ENCODE measurements around the gene KRT40. TPM values are rescaled to one million over a fixed set of nuclear protein-coding genes. Genes with fewer than 3 reads are reported as not detected.

Gene KRT40
- total and polyA plus RNA-seq, 10 of the 15 experiments (the other 5 are each of a cell fraction or from before 2014, with no cell fraction given) = not detected

- TF ChIP-seq BCL3 (IDR thresholded peaks at IDR 0.05; ENCODE audit: borderline replicate concordance, insufficient read depth, low read depth, low read length, poor library complexity, severe bottlenecking) (no peak), STAT1 (conservative IDR thresholded peaks at IDR 0.05) (no peak), RAD21 (IDR thresholded peaks at IDR 0.05; ENCODE audit: insufficient read depth, low read depth, low read length) (no peak), BCL11A (IDR thresholded peaks at IDR 0.05; ENCODE audit: low read depth, low read length) (no peak)
- TF ChIP-seq, protein P1, sequence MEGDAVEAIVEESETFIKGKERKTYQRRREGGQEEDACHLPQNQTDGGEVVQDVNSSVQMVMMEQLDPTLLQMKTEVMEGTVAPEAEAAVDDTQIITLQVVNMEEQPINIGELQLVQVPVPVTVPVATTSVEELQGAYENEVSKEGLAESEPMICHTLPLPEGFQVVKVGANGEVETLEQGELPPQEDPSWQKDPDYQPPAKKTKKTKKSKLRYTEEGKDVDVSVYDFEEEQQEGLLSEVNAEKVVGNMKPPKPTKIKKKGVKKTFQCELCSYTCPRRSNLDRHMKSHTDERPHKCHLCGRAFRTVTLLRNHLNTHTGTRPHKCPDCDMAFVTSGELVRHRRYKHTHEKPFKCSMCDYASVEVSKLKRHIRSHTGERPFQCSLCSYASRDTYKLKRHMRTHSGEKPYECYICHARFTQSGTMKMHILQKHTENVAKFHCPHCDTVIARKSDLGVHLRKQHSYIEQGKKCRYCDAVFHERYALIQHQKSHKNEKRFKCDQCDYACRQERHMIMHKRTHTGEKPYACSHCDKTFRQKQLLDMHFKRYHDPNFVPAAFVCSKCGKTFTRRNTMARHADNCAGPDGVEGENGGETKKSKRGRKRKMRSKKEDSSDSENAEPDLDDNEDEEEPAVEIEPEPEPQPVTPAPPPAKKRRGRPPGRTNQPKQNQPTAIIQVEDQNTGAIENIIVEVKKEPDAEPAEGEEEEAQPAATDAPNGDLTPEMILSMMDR (IDR thresholded peaks at IDR 0.05 in 2 of 3, conservative IDR thresholded peaks at IDR 0.05 in 1 of 3; ENCODE audit: control insufficient read depth in 2 of 3, extremely low read depth in 1 of 3, insufficient read depth in 1 of 3, low read depth in 3 of 3, low read length in 3 of 3) = no peak
These were observed 36.2 kb downstream of the KRT40 start (continued) for GRCh38 chr17:40947929-40948328.

GRCh38 chr17:40945414-40945813 is 38.7 kb downstream of the KRT40 start:
- no peak for FAIRE-seq
- in situ Hi-C loops (cut with MboI) = no loop called here
- no peak for ATAC-seq
- H3K9ac ChIP-seq (ENCODE audit: control insufficient read depth, insufficient read depth, low read length) = no peak overlapping the region
- H3K27ac ChIP-seq (ENCODE audit: control insufficient read depth, insufficient read depth) = no peak overlapping the region
- no peaks in the 10 kb centered on the region for H3K9me3 ChIP-seq (replicated peaks; ENCODE audit: control insufficient read depth, insufficient read depth, low read length)
- no peak overlapping the region for H2AFZ ChIP-seq (ENCODE audit: control insufficient read depth, low read depth, low read length)
- ChIA-PET POLR2A (no interaction called here), SMC1A (ENCODE audit: uncharacterized antibody, unreplicated experiment) (no interaction called here), CTCF (no interaction called here), RAD21 (ENCODE audit: unreplicated experiment) (no interaction called here)
- no peaks in the 10 kb centered on the region for H3K36me3 ChIP-seq (ENCODE audit: control insufficient read depth in 2 of 2, insufficient read depth in 2 of 2, low read length in 1 of 2)
- no peaks in the 10 kb centered on the region for H3K4me1 ChIP-seq (ENCODE audit: control insufficient read depth, insufficient read depth, low read length)
- no TSS peak for BruUV-seq (replicated peaks)
- 79% methylated on average over 6 of the region's 6 CpGs for WGBS (ENCODE audit: insufficient coverage, insufficient replicate concordance, low lambda C conversion rate, missing lambda C conversion rate)
- no peaks in the 10 kb centered on the region for H3K79me2 ChIP-seq (ENCODE audit: control insufficient read depth, insufficient read depth, low read length)
- H3K4me2 ChIP-seq (ENCODE audit: control insufficient read depth, insufficient read depth) = no peak overlapping the region
- no peaks in the 10 kb centered on the region for H3K27me3 ChIP-seq (replicated peaks in 1 of 2; ENCODE audit: control insufficient read depth in 2 of 2, insufficient read depth in 2 of 2, low read length in 1 of 2)
- DNase-seq (ENCODE audit: low read depth, low spot score) = no peak
- H3K4me3 ChIP-seq = no peak overlapping the region
- no peaks in the 10 kb centered on the region for H4K20me1 ChIP-seq (ENCODE audit: control insufficient read depth, insufficient read depth)
- intact Hi-C loops (cut with micrococcal nuclease; ENCODE audit: unreplicated experiment) = no loop called here
- TF ChIP-seq BMI1 (IDR thresholded peaks at IDR 0.05; ENCODE audit: borderline replicate concordance) (no peak), WRNIP1 (IDR thresholded peaks at IDR 0.05; ENCODE audit: borderline replicate concordance, low read depth, low read length) (no peak), NFXL1 (IDR thresholded peaks at IDR 0.05; ENCODE audit: borderline replicate concordance) (no peak), BRCA1 (IDR thresholded peaks at IDR 0.05; ENCODE audit: low read depth, low read length) (no peak), CBX5 (IDR thresholded peaks at IDR 0.05; ENCODE audit: low read depth) (no peak), BACH1 (IDR thresholded peaks at IDR 0.05; ENCODE audit: borderline replicate concordance) (no peak)
- TF ChIP-seq, protein P2, sequence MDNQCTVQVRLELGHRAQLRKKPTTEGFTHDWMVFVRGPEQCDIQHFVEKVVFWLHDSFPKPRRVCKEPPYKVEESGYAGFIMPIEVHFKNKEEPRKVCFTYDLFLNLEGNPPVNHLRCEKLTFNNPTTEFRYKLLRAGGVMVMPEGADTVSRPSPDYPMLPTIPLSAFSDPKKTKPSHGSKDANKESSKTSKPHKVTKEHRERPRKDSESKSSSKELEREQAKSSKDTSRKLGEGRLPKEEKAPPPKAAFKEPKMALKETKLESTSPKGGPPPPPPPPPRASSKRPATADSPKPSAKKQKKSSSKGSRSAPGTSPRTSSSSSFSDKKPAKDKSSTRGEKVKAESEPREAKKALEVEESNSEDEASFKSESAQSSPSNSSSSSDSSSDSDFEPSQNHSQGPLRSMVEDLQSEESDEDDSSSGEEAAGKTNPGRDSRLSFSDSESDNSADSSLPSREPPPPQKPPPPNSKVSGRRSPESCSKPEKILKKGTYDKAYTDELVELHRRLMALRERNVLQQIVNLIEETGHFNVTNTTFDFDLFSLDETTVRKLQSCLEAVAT (IDR thresholded peaks at IDR 0.05) = no peak
- TF ChIP-seq, protein P3, sequence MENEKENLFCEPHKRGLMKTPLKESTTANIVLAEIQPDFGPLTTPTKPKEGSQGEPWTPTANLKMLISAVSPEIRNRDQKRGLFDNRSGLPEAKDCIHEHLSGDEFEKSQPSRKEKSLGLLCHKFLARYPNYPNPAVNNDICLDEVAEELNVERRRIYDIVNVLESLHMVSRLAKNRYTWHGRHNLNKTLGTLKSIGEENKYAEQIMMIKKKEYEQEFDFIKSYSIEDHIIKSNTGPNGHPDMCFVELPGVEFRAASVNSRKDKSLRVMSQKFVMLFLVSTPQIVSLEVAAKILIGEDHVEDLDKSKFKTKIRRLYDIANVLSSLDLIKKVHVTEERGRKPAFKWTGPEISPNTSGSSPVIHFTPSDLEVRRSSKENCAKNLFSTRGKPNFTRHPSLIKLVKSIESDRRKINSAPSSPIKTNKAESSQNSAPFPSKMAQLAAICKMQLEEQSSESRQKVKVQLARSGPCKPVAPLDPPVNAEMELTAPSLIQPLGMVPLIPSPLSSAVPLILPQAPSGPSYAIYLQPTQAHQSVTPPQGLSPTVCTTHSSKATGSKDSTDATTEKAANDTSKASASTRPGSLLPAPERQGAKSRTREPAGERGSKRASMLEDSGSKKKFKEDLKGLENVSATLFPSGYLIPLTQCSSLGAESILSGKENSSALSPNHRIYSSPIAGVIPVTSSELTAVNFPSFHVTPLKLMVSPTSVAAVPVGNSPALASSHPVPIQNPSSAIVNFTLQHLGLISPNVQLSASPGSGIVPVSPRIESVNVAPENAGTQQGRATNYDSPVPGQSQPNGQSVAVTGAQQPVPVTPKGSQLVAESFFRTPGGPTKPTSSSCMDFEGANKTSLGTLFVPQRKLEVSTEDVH (IDR thresholded peaks at IDR 0.05; ENCODE audit: low read depth, partially characterized antibody) = no peak
- TF ChIP-seq, protein P4, sequence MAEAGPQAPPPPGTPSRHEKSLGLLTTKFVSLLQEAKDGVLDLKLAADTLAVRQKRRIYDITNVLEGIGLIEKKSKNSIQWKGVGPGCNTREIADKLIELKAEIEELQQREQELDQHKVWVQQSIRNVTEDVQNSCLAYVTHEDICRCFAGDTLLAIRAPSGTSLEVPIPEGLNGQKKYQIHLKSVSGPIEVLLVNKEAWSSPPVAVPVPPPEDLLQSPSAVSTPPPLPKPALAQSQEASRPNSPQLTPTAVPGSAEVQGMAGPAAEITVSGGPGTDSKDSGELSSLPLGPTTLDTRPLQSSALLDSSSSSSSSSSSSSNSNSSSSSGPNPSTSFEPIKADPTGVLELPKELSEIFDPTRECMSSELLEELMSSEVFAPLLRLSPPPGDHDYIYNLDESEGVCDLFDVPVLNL (IDR thresholded peaks at IDR 0.05; ENCODE audit: low read depth, low read length) = no peak
